HG03025 (cell line): ENCODE measurements around the gene RAB9A.
A peak's percentile ranks its signal among the peaks of the same experiment; 100 is the strongest.
"Not testable (repeated sequence)": the region's sequence is repeated elsewhere in the genome, so short reads cannot be mapped to it uniquely, and the experiment has no call there.

Experiments used
- ATAC-seq: cut with Tn5 transposase; IDR thresholded peaks from one replicate; pipeline ENCODE4 v1.9.1; 2021; ENCODE audit warnings: mild to moderate bottlenecking, moderate library complexity; ENCODE audit not compliant: unreplicated experiment, low FRiP score

Gene RAB9A

DNA sequence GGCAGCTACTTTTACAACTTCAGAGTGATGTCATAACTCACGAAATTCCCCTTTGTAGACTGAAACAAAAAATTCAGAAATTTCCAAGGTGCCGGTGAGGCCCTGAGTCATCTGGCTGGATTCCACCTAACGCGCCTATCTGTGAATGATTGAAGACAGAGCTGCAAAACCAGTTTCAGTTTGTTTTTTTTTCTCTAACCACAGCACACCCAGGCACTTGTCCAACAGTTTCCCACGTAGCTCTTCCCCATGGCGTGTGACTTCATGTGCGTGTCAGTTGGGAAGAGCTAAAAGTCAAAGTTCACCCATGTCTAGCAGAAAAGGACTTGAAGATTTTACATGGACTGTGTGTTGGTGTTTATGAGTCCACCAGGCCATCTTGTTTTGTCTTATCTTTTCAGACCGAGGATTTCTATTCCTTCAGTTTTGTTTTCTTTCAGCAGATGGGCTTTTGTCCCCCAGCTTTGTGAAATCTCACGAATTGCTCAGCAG lies 19.6 kb upstream of the RAB9A start:
- ATAC-seq, result peak; percentile 51

DNA sequence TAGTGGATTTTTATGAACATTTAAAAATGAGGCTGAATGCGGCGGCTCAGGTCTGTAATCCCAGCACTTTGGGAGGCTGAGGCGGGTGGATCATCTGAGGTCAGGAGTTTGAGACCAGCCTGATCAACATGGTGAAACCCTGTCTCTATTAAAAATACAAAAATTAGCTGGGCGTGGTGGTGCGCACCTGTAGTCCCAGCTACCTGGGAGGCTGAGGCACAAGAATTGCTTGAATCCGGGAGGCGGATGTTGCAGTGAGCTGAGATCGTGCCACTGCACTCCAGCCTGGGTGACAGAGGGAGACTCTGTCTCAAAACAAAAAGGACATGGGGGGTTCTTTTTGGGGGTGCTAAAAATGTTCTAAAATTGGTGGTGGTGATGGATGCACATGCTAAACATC lies 19.2 kb upstream of the RAB9A start:
- ATAC-seq, result not testable (repeated sequence)

DNA sequence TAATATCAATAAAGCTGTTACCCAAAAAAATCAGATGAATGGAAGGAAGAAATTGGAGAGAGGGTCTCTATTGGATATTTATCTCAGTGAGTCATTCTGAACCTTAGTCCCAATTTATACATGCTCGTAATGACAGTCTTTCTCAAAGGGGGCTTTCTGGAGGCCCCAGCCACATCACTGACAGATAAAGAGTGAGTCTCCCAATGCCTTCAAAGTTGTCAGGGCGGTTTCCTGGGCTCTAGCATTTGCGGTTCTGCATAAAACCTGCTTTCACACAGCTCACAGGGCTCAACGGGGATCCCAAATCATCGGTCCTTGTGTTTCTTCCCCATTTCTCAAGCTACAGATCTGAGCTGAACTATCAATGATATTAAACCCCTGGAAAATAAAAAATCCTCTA lies 18.7 kb upstream of the RAB9A start:
- ATAC-seq, result no peak

DNA sequence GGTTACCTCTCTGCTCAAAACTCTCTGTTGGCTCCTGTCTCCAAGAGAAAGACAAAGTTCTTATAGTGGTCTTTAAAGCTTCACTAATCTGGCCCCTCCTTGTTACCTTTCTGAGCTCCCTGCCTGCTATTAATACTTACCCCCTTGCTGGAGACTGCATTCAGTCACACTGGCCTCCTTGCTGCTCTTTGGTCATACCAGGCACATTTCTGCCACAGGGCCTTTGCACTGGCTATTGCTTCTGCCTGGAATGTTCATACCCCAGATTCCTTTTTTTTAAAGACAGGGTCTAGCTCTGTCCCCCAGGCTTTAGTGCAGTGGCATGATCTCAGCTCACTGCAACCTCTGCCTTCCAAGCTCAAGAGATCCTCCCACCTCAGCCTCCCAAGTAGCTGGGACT lies 15.9 kb upstream of the RAB9A start:
- no peak for ATAC-seq

DNA sequence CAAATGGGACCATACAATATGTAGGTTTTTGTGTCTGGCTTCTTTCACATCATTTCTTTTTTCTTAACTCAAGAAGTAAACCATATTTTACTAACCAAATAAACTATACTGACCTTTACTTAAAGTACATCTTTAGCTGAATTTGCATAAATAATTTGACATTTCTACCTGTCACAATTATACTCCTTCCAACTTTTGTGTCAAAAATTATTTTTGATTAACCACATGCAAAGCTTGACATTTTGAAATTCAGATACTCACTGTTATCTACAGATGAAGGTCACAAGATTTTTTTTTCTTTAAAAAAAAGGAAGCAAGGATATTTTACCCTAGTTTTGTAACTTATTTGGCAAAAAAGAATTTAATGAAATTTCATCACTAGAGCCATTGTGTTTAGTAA lies 12.0 kb upstream of the RAB9A start:
- no peak for ATAC-seq

DNA sequence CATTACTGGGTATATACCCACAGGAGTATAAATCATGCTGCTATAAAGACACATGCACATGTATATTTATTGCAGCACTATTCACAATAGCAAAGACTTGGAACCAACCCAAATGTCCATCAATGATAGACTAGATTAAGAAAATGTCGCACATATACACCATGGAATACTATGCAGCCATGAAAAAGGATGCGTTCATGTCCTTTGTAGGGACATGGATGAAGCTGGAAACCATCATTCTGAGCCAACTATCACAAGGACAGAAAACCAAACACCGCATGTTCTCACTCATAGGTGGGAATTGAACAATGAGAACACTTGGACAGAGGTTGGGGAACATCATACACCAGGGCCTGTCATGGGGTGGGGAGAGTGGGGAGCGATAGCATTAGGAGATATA lies 9.2 kb upstream of the RAB9A start:
- not testable (repeated sequence) for ATAC-seq

DNA sequence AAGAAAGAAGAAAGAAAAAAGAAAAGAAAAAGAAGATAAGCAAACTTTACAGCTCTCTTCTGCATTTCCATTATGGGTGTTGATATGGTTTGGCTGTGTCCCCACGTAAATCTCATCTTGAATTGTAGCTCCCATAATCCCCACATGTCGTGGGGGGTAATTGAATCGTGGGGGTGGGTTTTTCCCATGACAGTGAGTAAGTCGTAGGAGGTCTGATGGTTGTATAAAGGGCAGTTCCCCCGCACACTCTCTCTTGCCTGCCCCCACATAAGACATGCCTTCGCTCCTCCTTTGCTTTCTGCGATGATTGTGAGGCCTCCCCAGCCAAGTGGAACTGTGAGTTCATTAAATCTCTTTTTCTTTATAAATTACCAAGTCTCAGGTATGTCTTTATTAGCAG lies 7.3 kb upstream of the RAB9A start:
- ATAC-seq, result no peak

DNA sequence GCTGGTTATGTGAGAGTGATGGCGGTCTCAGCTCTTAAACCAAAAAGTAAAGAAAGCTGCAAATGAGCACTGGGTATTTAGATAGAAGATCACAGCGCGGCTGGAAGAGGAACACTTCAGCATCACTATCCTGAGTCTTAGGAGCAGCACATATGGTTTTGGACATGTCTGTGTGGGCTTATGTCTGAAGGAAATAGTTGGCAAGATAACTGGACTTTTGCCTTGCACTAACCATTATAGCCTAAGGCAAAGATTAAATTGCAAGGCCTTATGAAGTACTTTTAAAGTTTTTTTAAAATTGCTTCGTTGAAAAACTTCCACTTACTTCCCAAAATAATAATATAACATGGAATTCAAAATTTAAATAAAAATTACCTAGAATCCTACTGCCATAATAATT lies 4.6 kb upstream of the RAB9A start:
- no peak for ATAC-seq

DNA sequence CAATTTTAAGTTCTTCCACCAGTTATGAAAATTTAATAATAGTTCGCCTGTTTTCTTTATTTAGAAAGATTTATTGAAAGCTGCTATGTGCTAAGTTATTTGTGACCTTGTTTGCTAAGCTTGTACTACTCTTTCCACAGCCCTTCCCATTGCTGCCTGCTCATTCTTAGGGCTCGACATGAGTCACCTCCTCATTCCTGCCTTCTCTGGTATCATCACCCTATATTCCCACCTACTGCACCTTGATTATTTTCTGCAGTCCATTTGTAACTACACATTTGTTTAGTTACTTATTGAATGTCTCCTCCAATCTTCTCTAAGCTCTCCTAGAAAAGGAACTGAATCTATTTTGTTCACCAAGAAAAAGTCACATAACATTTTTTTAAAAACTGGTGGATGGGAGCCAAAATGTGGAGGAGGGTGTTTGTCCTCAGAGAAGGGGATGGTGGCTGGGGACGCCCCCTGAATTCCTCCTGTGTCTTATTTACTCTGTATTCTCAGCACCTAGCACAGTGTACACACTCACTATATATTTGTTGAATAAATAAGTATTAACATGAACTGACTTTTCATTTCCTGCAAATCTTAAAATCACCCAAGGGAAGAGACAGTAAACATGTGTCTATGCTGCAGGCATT lies 3.7 kb upstream of the RAB9A start:
- no peak for ATAC-seq

DNA sequence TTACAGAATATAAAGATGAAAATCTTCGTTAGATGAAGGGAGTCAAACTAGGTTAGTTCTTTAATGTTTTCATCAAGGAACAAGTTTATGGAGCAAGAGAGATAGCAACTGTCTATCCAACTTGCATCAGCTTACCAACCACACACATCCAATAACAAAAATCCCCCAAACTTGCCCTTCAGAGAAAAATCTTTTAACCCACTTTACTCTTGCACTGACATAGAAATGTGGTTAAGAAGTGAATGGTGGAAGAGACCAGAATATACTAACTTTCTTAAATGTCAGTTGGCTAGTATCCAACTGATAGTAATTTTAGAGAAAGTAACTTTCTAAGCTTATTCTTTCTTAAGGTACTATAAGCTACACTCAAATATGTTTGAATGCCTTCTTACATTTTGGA lies 1.7 kb upstream of the RAB9A start:
- ATAC-seq, result no peak

DNA sequence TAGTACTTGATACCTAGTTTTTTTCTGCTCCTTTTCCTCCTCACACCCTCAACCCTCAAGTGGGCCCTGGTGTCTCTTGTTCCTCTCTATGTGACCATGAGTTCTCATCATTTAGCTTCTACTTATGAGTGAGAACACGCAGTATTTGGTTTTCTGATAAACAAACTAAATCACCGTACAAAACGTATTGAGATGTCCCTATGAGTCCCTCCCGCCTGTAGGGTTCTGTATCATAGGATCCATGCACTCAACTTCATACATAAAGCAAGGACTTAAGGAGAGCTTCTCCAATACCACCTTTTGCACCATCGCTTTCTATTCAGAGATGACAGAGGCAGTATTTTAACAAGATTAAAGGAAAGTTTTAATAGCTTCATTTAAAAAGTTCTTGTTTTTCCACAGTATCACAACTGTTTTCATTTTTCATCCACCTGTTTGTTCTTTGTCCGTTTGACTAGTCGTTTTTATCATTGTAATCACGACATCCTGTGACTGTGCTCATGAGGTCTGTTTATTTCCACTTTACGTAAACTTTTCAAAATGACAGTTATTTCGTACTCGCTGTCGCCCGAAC lies 457 bp upstream of the RAB9A start:
- no peak for ATAC-seq

DNA sequence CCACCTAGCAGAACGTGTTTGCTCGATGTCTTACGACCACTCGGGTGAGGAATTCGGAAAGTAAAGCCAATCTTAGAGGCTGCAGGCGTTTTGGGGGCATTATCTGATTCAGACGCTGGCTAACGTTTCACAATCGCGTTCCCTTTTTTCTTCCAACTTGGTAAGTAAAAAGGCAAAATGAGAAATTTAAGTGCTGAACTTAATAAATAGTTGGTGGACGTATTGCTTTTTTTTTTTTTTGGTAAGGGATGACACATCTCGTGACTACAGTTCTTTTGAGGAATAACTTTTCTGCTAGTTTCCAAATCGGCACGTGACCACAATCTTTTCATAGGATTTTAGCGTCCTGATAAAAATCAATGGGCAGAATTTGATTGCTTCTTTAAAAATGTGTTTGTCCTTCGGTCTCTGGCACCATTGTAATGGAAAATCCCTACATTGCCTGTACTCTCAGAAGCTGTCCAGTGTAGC lies 848 bp downstream of the RAB9A start:
- no peak for ATAC-seq

DNA sequence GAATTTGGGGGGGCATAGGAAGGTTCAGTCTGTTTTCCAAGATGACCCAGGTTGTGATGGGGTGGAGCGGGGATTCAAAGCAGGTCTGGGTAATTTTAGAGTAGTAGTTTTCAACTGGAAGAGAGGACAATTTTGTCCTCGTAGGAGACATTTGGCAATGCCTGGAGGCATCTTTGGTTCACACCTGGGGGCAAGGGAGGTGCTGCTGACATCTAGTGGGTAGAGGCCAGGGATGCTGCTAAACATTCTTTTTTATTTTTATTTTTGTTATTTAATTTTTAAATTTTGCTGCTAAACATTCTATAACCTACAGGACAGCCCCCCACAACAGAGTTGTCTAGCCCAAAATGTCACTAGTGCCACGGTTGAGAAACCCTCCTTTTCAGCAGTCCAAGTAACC lies 1.9 kb downstream of the RAB9A start:
- ATAC-seq, result no peak

DNA sequence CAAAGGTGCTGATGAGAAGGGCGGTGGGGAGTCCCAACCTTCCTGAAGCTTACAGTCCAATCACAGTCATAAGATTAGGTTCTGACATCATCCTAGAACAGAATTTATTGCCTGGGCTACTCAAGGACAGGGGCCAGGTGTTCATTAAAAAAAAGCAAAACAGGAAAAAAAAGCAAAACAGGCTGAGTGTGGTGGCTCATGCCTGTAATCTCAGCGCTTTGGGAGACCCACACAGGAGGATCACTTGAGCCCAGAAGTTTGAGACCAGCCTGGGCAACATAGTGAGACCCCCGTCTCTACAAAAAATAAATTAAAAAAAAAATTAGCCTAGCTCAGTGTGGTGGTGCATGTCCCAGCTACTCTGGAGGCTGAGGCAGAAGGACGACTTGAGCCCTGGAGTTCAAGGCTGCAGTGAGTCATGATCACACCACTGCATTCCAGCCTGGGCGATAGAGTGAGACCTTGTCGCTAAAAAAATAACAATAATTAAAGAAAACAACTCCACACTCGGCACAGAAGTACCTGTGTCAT lies 3.0 kb downstream of the RAB9A start:
- ATAC-seq, result no peak

DNA sequence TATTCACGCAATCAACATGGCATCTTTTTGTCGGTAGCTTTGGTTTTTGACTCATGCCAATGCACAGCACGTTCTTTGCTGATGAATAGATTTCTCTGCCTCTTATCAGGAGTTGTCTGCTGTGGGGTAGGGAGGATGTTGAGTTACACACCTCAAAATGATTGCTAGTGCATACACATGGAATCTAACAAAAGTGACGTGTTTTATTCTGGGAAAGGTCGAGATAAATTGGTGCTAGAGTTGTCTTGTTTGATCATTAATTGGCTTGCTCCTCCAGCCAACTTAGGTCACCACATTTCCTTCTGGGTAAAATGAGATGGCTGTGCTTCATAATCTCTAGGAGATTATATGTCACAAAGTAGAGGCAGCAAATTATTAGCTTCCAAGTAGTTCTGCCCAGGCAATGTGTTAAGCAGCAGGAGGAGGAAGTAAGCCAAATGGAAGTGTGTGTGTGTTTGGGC lies 3.9 kb downstream of the RAB9A start:
- no peak for ATAC-seq

DNA sequence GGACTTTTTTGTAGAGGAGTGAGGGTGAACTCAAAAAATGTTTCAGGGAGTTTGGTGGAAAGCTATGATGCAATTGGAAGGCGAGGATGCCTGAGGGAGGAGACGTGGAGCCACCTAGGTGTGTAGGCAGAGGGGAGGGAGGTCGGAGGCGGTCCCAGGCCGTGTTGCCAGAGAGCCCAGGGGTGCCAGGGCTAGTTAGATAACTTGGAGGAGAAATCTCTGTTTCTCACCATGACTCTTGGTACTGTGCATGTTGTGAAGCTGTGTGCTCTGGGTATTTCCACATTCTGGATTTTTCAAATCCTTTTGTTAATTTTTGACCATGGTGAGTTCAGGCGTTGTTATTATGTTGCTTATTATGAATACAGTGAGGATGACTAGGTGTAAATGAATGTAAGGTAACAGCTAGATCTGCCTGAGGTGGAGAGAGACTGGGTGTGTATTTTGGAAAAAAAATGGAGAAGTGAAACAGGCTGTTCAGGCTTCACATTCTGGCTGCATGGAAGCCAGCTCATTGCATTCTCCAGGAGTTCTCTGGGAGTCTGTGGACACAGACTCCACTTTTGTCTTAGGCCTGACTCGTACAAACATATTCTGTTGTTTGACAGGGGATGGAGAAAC lies 4.5 kb downstream of the RAB9A start:
- no peak for ATAC-seq

DNA sequence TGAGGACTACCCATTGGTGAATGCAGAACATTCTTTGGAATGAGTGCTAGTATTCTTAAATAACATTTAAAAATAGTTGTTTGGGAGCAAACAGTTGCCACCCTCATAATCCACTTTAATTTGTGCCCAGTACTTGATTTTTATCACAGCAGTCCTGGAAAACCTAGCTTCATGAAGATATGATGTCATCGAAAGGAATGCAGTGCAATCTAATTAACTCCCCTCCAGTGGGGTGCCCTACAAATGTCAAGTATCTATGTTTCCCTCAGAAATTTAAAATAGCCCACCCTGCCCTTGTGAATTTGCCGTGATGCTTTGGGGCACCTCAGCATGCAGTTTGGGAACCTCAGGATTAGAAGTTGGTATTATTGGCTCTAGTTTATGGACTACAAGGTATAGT lies 5.4 kb downstream of the RAB9A start:
- ATAC-seq, result no peak

DNA sequence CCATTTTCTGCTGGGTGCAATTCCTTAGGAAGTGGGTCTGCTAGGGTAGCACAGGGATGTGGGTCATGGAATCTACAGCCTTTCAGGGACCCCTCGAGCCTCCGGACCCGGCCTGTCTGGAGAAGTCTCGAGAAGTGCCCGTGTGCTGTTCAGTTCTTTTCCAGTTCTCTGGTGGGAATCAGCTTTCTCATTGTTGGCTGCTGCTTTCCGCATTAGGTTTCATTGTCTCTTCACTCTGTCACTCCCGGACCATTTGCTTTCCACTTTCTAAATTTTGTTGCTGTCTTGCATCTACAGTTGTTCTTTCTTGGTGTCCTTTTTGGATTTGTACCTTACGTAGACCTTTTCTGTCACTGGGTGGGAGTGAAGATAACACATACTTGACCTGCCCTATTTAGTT lies 6.1 kb downstream of the RAB9A start:
- no peak for ATAC-seq

DNA sequence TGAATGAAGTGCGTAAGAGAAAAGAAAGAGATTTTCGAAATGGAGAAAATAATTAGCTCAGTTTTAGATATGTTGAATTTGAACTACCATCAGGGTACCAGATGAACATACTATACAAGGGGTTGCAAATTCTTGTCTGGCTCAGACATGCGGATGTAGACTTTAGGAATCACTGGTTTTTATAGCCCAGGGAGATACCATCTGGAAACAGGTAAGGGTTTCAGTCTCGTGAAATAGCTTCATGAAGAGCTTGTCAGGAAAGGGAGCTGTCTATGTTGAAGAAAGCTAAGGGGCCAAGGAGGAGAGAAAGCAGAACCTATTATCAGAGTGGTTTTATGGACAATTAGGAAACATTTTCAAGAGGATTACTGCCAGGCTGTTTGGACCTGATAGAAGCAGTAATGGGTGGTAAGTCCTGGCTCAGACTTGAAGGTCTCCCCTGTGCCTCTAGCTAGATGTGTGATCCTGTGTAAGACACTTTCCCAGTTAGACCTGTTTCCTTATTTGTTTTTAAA lies 6.7 kb downstream of the RAB9A start:
- no peak for ATAC-seq

DNA sequence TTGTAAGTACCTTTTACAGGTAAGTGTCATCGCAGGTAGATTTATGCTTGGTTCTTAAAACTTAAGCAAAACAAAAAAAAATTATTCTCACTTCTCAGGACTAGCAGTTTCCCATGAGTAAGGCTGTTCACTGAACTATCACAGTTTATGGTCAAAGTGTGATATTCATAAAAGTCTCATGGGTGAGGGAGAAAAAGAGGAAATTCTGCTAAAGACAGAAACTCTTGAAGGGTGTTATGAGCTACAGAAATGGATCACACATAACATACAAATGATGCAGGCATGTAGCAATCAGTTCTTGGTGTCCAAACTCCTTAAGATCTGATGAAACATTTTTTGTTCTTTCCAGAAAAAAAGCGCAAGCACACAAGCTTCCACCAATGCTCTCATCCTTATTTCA lies 8.5 kb downstream of the RAB9A start:
- ATAC-seq, result no peak

DNA sequence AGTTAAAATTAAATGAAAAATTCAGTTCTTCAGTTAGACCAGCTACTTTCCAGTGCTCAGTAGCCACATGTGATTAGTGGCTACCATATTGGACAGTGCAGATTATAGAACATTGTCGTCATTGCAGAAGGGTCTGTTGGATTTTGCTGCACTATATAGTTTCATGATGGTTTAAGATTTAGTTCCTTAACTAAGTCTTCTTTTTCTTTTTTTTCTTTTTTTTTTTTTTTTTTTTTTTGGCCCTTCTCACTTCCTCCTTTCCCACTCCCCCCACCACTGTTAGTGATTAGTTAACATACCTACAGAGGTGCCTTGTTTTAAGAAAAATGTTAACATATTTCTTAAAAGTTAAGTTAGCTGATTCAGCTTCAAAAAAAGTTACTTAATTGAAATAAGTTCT lies 9.0 kb downstream of the RAB9A start:
- ATAC-seq, result no peak

DNA sequence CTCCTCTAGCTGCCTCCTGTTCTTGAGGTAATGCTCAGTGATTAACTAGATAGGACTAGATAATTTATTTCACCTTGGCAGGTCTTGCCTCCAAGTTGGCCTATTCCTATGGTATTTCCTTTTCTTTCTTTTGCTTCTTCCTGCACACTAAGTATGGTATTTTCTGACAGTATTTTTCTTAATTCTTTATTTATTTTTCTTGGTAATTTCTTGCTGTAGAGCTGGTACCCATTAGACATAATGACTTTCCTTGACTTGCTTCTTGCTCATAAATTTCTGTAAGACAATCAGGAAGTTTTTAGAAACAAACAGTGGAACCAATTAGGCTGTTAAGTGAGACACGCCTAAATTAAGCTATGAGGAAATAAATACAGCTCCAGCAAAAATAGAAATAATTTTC lies 9.5 kb downstream of the RAB9A start:
- no peak for ATAC-seq
